GM18508 (cell line): ENCODE data around the gene SH3GL3.

ENCODE experiments used
- ATAC-seq: cut with Tn5 transposase; IDR thresholded peaks from one replicate; pipeline ENCODE4 v1.9.1; 2021; ENCODE audit warnings: moderate number of reproducible peaks; ENCODE audit not compliant: insufficient read depth, unreplicated experiment

The SH3GL3 gene

DNA sequence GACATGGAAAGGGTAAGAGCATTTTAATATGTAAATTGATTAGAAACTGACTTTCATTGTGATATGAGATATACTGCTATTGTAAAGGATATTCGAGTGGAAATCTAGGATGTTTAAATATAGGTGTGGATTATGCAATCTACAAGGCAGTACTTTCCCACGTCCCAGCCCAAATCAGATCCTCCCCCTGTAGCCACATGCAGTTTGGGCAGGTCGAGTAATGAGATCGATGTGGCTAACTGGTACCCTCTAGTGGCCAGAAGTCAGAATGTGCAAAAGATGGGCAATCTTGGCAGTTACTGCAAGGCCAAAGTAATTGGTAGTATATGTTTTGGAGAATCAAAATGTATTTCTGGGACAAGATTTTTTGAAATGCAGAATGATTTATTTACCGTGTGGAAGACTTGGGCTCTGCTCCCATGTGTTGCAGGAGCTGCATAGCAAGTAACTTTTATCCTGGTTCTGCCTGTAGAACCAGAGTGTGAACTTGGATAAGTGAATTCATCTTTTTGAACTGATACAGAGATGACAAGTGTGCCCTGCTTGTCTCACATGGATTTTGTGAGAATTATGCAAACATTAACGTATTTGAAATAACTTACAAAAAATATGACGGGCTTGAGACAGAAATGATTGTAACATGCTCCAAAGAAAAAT lies 112.3 kb downstream of the SH3GL3 start:
- no peak for ATAC-seq

DNA sequence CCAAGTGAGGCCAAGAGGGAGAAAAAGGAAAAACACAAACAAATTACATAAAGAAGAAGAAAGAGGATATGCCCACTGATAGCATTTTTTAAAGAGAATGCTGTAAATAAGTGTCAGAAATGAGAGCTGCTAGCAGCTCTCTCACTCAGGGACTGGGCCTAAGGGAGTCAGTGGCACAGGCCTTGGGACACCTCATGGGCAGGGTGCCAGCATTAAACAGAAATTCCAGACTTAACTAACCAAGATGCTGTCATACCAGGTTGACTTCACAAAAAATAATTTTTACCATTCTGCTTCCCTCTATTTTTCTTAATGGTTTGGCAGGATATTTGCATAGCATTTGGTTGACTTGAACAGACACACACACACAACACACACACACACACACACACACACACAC lies 114.5 kb downstream of the SH3GL3 start:
- ATAC-seq = no peak

DNA sequence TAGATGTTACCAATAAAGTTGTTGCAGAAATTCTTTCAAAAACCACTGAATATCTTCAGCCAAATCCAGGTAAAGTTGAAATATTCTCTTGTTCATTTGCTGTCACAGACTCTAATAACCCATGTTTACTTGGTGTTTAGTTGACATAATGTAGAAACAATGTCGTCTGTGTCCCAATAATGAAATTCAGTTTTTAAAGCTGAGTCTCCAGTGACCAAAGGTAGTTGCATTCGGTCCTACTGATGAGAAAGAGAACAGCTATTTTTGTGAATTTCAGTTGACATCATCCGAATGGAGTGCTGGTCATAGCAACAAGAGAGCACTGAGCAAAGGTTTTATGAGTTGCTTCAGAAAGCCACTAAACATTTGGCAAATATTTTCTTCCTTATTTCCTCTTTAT lies 118.0 kb downstream of the SH3GL3 start:
- no peak for ATAC-seq

DNA sequence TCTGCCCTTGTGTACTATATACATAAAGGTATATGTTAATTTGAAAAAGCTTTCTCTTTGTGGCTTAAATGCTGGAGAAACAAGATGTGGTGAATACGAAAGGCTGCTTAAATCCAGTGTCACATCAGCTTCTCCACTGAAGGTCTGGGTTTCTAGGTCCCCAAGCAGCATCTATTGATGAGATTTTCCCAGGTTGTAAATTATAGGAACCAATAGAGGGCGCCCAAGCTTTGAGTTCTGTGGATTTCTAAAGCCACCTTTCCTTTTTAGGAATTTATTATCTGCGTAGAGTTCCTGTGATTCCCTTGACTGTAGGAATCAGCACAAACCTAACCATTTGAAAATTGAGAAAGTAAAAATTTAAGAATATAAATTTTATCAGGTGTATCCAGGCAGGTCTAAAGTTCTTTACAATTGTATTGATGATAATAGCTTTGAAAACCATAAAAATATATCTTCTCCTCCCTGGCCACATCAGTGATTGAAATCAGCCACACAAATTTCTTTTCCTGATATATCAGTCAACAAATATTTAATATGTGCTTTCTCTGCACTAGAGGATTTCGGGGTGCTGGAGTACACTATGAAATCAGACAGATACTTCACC lies 118.5 kb downstream of the SH3GL3 start:
- no peak for ATAC-seq

DNA sequence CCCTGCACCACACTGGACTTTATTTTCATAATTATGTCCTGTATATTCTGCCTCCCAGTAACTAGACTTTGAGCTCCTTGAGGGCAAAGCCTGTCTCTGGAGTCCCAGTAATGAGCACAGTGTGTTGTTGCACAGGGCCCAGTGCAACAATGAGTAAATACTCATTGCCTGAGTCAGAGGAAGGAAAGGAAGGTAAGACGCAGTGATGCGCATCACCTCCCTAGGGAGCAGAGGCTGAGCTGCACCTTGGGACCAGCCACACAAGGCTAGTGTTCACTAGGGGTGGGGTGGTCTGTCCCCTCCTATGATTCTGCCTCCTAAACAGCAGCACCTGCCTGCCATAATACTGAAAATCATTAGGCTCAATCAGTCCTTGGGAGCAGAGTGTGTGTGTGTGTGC lies 120.2 kb downstream of the SH3GL3 start:
- no peak for ATAC-seq

DNA sequence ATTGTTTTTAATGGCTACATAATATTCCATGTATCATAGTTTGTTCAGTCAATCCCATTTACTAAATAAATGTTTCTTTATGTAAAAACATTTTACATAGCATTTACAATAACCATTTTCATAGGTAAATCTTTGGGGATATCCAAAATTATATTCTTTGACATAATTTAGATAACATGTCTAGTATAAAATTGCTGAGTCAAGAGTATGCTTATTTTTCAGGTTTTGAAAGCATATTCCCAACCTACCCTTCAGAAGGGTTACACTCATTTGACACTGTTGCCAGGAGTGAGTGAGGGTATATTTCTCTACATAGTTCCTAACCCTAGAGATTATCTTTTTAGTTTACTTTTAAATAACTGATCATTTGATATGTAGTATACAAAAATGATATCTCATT lies 122.2 kb downstream of the SH3GL3 start:
- ATAC-seq = no peak

DNA sequence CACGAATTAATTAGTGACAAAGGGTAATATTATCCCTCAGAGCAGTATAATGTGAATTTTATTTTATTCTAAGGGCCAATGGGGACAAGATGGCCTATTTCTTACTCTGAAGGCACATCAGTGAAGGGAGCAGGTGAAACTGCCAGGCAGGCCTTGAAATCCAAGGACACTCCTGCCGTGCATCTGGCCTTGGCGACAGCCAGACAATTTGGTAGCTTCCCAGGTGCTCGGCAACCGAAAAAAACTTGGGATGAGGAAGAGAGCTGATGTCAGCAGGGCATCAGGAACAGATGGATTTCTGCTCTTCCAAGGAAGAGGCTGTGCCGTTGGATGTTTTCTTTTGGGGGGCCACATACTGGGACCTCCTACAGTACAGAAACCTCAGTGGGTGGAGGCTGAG lies 123.6 kb downstream of the SH3GL3 start:
- no peak for ATAC-seq

DNA sequence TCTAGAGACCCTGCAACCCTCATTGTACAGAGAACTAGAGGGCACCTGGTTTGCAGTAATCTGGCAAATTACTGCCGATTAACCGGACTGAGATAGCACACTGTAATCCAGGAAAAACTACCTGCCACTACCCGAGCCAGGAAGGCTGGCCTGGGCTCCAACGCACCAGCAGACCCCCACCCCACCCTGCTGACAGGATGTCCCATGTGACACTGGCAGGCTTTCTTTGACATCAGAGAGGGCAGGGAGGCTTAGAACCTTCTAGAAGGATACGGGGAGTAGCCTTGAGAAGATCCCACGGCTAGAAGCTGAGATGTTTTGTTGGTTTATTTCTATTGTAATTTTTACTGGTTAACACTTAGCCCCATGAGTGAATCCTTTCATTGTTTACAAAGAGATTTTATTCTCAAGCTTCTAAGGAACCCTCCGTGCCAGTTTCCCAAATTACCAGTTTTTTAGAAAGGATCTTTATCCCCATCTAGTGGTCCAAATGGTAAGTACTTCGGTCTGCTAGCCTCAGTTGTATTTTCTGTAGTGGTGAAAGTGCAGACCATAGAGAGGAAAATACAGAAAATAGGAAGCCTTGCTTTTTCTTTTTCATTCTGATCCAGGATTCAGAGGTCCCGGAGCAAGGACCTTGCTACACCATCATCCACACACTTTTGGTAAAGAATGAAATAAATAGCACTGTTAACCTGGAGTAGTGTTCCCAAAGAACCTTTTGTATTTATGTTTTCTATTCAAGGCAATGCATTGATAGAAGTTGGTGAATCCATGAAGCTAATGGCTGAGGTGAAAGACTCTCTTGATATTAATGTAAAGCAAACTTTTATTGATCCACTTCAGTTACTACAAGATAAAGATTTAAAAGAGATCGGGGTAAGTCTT lies 124.9 kb downstream of the SH3GL3 start:
- no peak for ATAC-seq

DNA sequence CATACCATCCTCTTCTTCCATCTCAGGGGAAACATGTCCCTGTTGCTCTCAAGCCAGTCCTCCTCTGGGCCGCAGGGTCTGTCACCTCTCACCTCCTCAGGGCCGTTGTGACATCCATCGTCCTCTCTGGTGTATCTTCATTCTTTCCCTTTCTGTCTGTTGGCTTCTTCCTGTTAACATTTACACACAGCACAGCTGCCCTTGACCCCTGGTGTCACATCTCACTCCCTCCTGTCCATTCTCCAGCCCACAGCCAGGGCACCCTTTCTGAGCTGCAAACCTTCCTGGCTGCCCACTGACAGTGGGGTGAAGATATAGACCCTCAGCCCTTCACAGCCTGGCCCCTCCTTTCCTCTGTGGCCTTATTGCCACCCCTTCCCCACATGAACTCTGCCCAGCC lies 127.2 kb downstream of the SH3GL3 start:
- ATAC-seq = no peak

DNA sequence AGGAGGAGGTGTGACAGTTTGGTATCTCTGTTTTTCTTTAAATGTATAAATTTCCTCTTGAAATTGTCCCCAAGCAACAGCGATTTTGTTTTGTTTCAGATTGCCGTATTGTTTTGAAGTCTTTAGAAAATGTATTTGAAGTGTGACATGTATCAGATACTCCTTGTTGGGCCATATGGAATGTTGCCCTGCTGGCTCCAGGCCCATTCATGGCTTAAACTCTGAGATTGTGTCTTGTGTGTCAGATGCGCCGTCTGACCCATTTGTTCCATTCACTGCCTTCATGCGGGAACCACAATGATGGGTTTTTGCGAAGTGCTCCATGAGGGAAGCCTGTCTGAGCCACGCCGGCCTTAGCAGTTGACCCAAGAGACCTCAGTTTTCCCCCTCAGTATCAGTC lies 131.6 kb downstream of the SH3GL3 start:
- ATAC-seq = no peak

DNA sequence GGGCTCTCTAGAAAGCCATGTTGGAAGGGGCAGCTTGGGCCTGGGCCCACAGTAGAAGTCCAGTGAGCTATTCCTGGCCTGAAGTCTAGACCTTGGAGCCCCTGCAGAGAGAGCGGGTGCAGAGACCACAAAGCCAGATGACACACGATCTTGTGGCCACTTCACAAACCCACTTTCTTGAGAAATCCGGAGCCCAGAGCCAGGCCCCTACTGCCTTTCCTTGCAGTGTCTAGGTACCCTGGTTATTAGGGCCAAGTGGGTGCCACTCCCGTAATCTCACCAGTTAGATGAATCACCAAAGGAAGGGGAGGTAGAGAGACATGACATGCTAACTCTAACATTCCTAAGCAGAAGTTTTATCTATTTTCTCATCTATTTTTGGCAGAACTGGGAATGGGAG lies 134.2 kb downstream of the SH3GL3 start:
- no peak for ATAC-seq

DNA sequence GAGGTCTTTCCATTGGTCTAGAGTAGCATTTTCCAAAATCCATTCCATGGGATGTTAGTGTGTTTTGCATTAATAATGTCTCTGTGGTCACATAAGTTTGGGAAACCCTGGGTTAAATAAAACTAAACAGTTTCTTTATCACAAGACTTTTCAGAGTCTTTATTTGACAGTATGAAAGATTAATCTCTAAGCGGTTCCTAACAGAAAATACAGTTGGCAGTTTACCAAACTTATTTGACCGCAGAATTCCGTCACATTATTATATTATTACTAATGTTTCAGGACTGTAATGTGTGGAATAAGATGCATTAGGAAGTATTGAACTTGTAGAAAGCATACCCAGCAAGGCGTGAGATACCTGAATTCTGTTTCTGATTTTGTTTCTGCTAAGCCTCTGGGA lies 135.2 kb downstream of the SH3GL3 start:
- no peak for ATAC-seq

DNA sequence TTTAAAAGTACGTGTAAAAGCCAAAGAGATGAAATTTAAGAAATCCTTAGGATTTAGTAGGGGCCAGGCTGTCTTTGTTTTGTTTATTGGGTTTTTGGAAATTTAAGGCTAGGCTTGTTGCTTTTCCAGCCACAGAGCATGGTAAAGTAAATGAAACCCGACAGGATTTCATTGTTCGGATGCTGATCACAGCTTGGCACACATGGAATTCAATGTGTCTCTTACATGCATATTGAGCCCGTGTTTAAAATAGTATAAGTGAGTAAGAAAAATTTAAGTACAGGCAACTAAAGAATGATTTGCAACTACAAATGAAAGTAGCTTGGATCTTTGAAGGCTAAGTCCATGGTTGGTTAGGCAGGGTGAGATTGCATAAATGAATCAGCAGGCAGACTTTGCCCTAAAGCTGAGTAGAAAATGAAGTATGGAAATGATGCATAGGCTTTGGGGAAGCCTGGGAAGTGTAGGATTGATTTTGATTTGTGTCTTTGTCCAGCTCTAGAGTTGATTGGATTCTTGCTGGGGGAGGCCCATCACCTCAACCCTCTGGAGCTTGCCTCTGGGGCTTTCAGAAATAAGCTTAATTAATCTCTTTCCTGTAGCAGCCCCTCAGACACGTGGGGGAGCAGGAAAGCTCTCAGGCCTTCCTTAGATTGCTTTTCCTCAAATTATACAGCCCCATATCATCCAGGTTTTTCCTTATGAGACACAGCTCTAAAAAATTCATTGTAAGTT lies 138.6 kb downstream of the SH3GL3 start:
- ATAC-seq = no peak

DNA sequence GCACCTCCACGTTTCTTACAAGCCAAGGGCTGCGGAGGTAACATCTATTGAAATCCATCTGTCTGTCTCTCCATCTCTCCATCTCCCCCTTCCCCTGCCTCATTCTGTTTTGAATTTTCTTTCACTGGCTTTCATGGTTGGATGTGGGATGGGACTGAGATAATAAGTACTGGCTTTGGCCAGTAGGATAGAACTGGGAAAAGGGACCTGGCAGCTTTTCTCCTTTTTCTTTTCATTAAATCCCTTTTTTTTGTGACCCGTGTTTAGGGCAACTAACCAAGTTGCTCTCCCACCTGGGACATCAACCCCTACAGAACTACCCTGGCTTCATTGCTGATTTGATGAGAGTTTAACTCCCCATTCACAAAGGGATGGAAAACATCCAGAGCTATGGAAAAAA lies 139.9 kb downstream of the SH3GL3 start:
- no peak for ATAC-seq

DNA sequence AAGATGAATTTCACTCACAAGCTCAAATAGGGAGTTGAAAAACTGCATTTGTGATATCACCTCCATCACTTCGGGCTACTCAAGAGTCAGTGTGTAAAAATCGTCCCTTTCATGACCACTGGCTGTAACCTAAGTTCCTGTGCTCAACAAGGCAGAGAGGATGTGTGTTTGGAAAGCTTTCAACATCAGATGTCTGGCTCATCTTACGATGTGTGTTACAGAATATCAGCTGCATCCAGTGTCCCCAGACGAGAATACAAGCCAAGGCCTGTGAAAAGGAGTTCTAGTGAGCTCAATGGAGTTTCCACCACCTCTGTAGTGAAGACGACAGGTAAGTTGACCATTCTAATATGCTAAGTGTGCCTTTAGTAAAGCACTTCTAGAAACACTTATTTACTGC lies 141.3 kb downstream of the SH3GL3 start:
- no peak for ATAC-seq

DNA sequence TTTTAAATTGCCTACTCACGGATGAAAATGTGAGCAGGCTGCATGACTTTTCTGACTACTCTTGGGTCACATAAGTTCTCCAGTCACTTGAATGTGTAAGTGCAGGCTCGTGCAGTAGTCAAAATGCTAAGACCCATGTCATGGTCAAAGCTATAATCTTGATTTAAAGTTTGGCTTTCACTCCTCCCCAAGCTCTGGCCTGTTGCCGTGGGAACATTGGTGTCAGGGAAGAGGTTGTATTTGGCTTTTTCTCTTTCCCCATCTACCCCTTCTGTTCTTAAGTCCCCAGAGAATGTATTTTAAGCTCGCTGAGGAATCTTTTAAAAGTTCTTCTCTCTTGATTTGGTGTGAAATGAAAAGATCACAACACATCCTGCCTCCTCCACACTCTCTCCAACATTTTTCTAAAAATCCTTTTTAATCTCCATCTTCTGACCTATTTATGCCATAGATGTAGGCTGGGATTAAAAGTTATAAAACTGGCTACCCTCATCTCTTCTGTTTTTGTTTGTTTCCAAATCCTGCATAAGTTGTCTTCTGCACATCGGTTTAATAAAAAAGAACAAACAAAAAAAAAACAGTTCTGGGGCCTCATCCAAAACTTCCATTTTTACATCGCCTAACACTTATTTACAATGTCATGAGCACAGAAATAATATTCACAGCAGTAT lies 145.4 kb downstream of the SH3GL3 start:
- ATAC-seq = no peak

DNA sequence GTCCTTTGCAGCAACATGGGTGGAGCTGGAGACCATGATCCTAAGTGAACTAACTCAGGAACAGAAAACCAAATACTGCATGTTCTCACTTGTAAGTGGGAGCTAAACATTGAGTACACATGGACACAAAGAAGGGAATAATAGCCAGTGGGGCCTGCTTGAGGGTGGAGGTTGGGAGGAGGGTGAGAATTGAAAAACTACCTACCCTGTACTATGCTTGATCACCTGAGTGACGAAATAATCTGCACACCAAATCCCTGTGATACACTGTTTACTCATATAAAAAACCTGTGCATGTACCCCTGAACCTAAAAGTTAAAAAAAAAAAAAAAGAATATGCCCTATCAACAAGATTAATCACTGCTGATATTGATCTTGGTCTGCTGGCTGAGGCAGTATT lies 148.1 kb downstream of the SH3GL3 start:
- ATAC-seq = no peak

DNA sequence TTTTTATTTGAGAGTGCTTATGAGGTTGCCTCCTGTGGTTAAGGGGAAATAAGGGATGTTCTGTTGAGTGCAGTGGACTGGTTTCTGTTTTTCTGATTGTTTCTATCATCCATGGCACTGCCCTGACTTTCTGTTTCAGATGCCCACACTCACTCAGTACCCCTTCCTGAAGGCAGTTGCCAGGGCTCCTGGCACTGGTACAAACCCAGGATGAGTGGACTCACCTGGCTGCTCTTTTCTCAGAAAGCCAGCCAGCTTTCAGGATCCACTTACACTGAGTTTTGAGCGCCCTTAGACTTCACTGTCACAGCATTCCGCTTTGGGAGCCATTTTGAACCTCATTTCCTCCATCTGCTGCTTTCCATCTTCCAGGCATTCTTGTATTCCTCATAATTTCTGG lies 150.9 kb downstream of the SH3GL3 start:
- ATAC-seq = no peak

DNA sequence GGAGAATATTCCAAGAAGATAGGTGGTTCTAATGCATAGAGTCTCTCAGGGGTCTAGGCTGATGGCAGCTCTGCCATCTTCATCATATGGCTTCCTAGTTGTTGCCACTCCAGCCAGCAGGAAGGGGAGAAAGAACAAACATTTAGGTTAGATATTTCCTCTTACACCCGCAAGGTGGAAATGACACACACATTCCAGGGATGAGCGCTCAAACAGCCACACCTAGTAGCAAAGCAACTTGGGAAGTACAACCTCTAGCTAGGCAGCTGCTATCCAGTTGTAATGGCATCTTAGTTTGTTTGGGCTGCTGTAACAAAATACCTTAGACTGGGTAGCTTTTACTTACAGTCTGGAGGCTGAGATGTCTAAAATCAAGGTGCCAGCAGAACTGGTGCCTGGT lies 154.9 kb downstream of the SH3GL3 start:
- ATAC-seq = no peak

DNA sequence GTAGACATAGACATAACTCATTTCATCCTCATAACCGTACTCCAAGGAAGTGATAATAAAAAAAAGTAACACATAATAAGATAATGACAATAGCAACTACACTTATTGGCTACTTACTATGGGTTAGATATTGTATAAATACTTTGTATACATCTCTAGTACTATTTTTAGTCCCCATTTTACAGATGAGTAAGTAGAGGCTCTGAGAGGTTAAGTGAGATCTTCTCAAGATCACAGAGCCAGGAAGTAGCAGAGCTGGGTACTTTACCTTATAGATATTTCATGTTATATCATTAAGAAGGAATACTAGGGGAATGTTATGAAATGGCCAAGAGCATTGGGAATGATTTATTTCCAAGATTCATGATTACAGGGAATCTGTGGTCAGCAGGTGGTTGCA lies 157.4 kb downstream of the SH3GL3 start:
- ATAC-seq = no peak
